CD1c-positive myeloid dendritic cell (primary cell): ENCODE data around the gene GNAS.
A peak's percentile ranks its signal among the peaks of the same experiment; 100 is the strongest.

Experiments
- DNase-seq: peaks from one replicate; pipeline ENCODE4 v3.0.0-alpha.2; 2016; ENCODE audit errors: extremely low spot score

Gene GNAS

GRCh38 chr20:58880994-58881752 lies 28.7 kb downstream of the GNAS start:
- DNase-seq, result peak; percentile 54

GRCh38 chr20:58882704-58883089 lies 30.2 kb downstream of the GNAS start:
- DNase-seq, result no peak

DNA sequence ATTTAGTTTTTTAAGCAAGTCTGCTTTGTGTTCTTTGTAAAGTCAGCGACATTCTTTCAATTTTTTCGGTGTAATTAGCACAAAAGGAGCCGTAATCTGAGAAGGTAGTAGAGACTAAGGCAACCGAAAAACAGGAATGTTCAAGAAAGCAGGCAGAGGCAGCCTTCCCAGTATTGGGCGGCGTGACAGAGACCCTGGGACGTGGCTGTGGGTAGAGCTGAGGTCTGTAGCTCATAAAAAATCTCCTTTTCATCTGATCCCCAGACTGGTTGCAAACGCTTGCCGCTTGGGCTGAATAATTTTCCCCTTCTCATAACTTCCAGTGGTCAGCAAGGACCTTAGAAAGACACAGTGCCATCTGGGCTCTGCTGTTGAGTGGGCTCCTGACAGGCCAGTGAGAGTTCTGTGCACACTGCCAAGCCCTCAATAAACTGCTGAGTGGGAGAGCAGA lies 30.8 kb downstream of the GNAS start:
- no peak for DNase-seq

DNA sequence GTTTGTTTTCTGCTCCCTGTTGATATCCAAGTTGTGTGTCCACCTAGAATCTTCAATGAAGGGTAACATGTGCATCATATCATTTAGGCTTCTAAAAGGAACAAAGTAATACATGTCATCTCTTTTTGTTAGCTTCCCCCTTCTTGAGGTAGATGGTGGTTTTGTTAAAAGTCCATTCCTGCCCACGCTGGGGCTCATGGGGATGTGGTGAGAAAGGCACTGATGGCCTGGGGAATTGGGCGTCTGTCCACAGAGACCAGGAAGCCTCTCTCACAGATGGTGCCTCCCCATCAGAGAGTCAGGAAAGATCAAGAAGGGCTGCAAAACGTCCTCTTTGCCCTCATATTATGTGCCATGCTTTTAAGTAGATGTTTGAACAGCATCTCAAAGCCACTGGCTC lies 32.5 kb downstream of the GNAS start:
- DNase-seq, result peak; percentile 72

GRCh38 chr20:58886546-58886945 lies 34.0 kb downstream of the GNAS start:
- DNase-seq, result no peak

DNA sequence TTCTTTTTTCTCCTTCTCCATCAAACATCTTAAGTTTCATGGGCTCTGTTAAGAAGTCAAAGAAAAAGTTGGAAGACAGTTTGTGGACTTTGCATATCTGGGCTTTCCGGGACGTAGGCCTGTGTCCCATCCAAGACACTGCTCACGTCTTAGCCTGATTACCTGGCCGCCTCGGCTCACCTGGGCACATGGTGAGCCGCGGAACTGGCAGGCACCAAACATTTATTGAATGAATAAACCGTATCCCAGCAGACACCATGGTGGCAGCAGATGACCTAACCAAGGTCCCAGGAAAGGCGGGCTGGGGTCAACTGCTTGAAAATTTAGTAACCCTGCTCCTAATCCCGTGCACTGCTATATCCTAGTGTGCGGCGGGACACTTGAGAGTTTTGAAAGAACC lies 35.6 kb downstream of the GNAS start:
- DNase-seq, result no peak

GRCh38 chr20:58888521-58889333 lies 36.2 kb downstream of the GNAS start:
- peak; percentile 87 for DNase-seq

- no peak for DNase-seq
Observed at GRCh38 chr20:58889334-58889760, 36.8 kb downstream of the GNAS start.

- no peak for DNase-seq
Observed at GRCh38 chr20:58889798-58890517, 37.4 kb downstream of the GNAS start.

DNA sequence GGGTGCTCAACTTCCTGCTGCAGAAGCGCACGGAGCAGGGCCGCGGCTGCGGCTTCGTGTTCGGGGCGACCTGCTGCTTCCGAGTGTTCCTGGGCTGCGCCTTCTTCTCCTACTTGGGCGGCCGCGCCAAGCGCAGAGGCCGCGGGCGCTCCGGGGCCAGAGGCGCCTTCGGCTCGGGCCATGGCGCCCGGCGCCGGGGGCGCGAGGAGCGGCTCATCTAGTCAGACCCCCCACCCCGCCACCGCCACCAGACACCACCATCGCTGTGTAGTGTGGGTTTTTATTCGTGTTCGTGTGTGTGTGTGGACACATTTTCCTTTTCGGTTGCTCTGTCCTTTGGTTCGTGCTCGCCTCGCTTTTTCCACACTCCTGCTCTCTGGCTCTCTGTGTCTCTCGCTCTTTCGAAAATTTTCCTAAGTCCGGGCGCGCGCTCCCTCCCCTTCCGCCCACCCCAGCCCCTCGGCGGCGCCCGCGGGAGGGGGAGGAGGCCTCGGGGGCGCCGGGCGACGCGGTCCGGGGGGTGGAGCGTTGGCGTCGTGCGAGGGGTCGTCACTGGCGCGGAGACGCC lies 38.1 kb downstream of the GNAS start:
- peak; percentile 73 for DNase-seq

- DNase-seq, result peak; percentile 74
Observed at GRCh38 chr20:58891086-58891717, 38.7 kb downstream of the GNAS start.

- no peak for DNase-seq
Observed at GRCh38 chr20:58891718-58892140, 39.2 kb downstream of the GNAS start.

DNA sequence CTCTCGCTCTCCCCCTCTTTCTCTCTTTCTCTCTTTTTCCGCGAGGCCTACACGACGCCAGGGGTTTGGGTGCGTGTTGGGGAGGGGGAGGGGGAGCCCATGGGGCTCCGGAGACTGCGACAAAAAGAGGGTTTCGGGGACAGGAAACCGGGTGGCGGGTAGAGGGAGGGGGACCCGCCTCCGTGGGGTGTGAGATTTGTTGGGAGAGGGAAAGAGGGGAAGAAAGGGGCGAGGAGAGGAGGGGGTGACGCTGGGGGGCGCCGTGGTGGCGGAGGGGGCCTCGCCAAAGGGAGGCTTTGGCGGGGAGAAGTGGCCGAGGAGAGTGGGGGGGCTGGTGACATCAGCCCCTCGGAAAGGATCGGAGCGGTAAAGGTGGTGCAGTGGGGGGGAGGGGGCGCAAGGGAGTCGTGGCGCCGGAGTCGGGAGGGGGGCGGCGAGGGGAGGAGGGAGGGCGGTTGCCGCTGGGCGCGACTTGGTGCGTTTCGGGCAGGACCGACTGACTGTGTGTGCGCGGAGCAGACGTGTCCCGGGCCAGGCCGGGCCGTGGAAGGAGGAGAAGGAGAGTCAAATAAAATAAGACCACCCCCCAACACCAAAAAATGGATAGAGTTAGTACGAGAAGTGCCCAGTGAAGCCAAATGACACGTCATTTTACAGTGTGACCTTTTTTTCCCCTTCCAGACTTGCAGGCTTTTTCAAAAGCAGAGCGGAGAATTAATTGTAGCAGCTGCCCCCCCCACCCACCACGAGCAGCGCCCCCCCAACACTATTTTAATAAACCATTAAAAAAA lies 39.8 kb downstream of the GNAS start:
- peak; percentile 51 for DNase-seq

- no peak for DNase-seq
Observed at GRCh38 chr20:58892932-58893224, 40.4 kb downstream of the GNAS start.

- peak; percentile 67 for DNase-seq
Observed at GRCh38 chr20:58893355-58894120, 41.0 kb downstream of the GNAS start.

- DNase-seq, result no peak
Observed at GRCh38 chr20:58894652-58895447, 42.3 kb downstream of the GNAS start.

GRCh38 chr20:58895448-58896180 lies 43.1 kb downstream of the GNAS start:
- no peak for DNase-seq

DNA sequence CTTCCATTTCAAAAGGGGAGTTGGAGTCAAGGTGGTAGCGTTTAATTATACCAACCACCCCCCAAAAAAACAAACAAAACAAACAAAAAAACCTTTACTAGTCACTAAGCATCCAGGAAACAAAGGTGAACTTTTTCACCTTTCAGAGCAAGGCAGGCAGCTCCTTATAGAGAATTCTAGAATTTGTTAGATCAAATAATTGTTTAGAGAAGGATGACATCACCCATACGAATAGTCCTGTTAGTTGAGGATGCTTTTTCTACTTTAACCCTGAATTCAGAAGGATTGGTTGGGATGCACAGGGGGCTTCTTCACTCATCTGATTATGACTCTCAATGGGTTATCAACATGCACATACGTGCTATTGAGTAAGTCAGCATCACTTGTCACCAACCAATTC lies 44.3 kb downstream of the GNAS start:
- no peak for DNase-seq

GRCh38 chr20:58897488-58897887 lies 45.0 kb downstream of the GNAS start:
- DNase-seq, result peak; percentile 66
